GM23248 (cell line): ENCODE measurements around the gene EEF1AKMT4. TPM values are rescaled to one million over a fixed set of nuclear protein-coding genes. Genes with fewer than 3 reads are reported as not detected.

Source experiments
- DNase-seq: peaks from one replicate; pipeline ENCODE4 v3.0.0-alpha.2; 2015
- H2AFZ ChIP-seq: fragments of 200-600 bp; sonication (generic); 2 replicates; pipeline ENCODE4 v1.6.1; 2016; ENCODE audit warnings: antibody characterized with exemption
- H3F3A ChIP-seq: fragments of 200-600 bp; sonication (generic); 2 replicates; pipeline ENCODE4 v1.6.1; 2016; ENCODE audit warnings: mild to moderate bottlenecking, antibody characterized with exemption, mixed run types; ENCODE audit not compliant: insufficient read depth
- H3K27ac ChIP-seq: fragments of 200-600 bp; sonication (generic); 2 replicates; pipeline ENCODE4 v1.5.1; 2016; ENCODE audit warnings: mild to moderate bottlenecking
- H3K27me3 ChIP-seq: fragments of 200-600 bp; sonication (generic); replicated peaks from 2 replicates; pipeline ENCODE4 v1.6.1; 2016; ENCODE audit warnings: mild to moderate bottlenecking; ENCODE audit not compliant: insufficient read depth
- H3K36me3 ChIP-seq: fragments of 200-600 bp; sonication (generic); 2 replicates; pipeline ENCODE4 v1.6.1; 2016; ENCODE audit warnings: low read depth, mild to moderate bottlenecking
- H3K4me1 ChIP-seq: fragments of 200-600 bp; sonication (generic); 2 replicates; pipeline ENCODE4 v1.6.1; 2016; ENCODE audit warnings: mild to moderate bottlenecking; ENCODE audit not compliant: insufficient read depth
- H3K4me2 ChIP-seq: fragments of 200-600 bp; sonication (generic); one replicate; pipeline ENCODE4 v1.6.1; 2016; ENCODE audit warnings: mild to moderate bottlenecking; ENCODE audit not compliant: unreplicated experiment
- H3K4me3 ChIP-seq: fragments of 200-600 bp; sonication (generic); 2 replicates; pipeline ENCODE4 v1.5.1; 2016; ENCODE audit warnings: mild to moderate bottlenecking
- H3K79me2 ChIP-seq: fragments of 200-600 bp; sonication (generic); 2 replicates; pipeline ENCODE4 v1.6.1; 2016; ENCODE audit warnings: mild to moderate bottlenecking; ENCODE audit not compliant: insufficient read depth
- H3K9ac ChIP-seq: fragments of 200-600 bp; sonication (generic); 2 replicates; pipeline ENCODE4 v1.6.1; 2016; ENCODE audit warnings: mild to moderate bottlenecking
- H3K9me2 ChIP-seq: fragments of 200-600 bp; sonication (generic); 2 replicates; pipeline ENCODE4 v1.6.1; 2016; ENCODE audit warnings: mixed run types, mild to moderate bottlenecking, moderate library complexity; ENCODE audit not compliant: insufficient read depth
- H3K9me3 ChIP-seq: fragments of 200-600 bp; sonication (generic); one replicate; pipeline ENCODE4 v1.6.1; 2017; ENCODE audit warnings: low read depth
- H4K20me1 ChIP-seq: fragments of 200-600 bp; sonication (generic); 2 replicates; pipeline ENCODE4 v1.6.0; 2016; ENCODE audit not compliant: insufficient read depth
- EZH2 ChIP-seq: fragments of 200-600 bp; sonication (generic); IDR thresholded peaks from 2 replicates; pipeline ENCODE4 v1.6.1; 2018; ENCODE audit warnings: antibody characterized with exemption, mild to moderate bottlenecking; ENCODE audit not compliant: insufficient read depth, poor library complexity, severe bottlenecking
- EZH2phosphoT487 ChIP-seq: fragments of 200-600 bp; sonication (generic); IDR thresholded peaks from 2 replicates; pipeline ENCODE4 v1.6.1; 2018; ENCODE audit warnings: antibody characterized with exemption, moderate library complexity, mild to moderate bottlenecking, low read depth; ENCODE audit not compliant: insufficient read depth
- whole genome bisulfite sequencing, 2 experiments: methylation state at CpG; one replicate each; pipeline ENCODE4 v1.1.6; 2015 to 2017; ENCODE audit warnings: low lambda C conversion rate in 2 of 2, low coverage in 1 of 2; ENCODE audit errors: missing lambda C conversion rate in 2 of 2; 5-methylcytosine and 5-hydroxymethylcytosine counted together
- in situ Hi-C: fragments of 300-500 bp; cut with MboI; formaldehyde crosslinking; loops from 2 replicates; pipeline ENCODE4 v1.15.0; 2020
- microRNA counts: library from miRNA; unstranded; fragments of <30 nt; microRNA quantifications from one replicate; lab custom pipeline; 2016
- microRNA-seq: library from miRNA; unstranded; fragments of <30 nt; microRNA quantifications from one replicate; pipeline ENCODE4, GENCODE V29; 2016; ENCODE audit warnings: borderline number of aligned reads
- polyA plus RNA-seq: library from polyadenylated mRNA; unstranded; fragments of >200 nt; fragmentation: Nextera tagmentation; extraction: Ambion mirVana; gene quantifications from 2 replicates; pipeline ENCODE4 v1.2.1, GENCODE V29; 2016
- small RNA-seq: library from RNA; depleted of rRNA; stranded (forward); fragments of <200 nt; gene quantifications from one replicate; pipeline ENCODE3, GENCODE V24; 2014; ENCODE audit warnings: low read depth, low replicate concordance
- total RNA-seq: library from RNA; depleted of rRNA; stranded (reverse); fragments of >200 nt; shearing (Covaris generic); gene quantifications from 2 replicates; pipeline ENCODE4 v1.2.3, GENCODE V29; 2014; rRNA removed

EEF1AKMT4 gene
- total and polyA plus RNA-seq, 2 experiments from 2014 or later: 5.3 to 7.2 TPM

DNA sequence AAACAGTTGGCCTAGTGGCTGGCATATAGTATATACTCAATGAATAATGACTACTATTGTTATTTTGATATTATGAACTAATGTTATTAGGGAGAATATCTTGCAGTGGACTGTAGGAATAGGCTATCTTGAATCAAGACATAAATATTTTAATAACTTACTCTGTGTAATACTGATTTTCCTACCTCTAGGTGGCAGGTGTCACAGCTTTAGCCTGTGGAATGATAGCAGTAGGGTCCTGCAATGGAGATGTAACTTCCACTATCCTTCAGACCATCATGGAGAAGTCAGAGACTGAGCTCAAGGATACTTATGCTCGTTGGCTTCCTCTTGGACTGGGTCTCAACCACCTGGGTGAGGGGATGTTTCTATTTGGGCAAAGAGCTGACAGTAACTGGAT lies 56.1 kb downstream of the EEF1AKMT4 start:
- Histone ChIP-seq H3K4me3 (no peak overlapping the region), H3K27ac (no peak overlapping the region), H3K9me2 (no peaks in the 10 kb centered on the region), H2AFZ (no peak overlapping the region), H3K4me1 (peaks cover 13% of the 10 kb centered on the region), H3K4me2 (no peak overlapping the region), H3K9me3 (no peaks in the 10 kb centered on the region), H3K27me3 (no peaks in the 10 kb centered on the region), H3K36me3 (peaks cover 73% of the 10 kb centered on the region), H3F3A (peaks cover 58% of the 10 kb centered on the region), H3K9ac (no peak overlapping the region), H4K20me1 (no peaks in the 10 kb centered on the region), H3K79me2 (peaks cover 66% of the 10 kb centered on the region)
- in situ Hi-C loops: no loop called here
- 50 to 74% methylated on average over 1 of the region's 1 CpG for WGBS, 2 experiments
- no peak for TF ChIP-seq EZH2
- no peak for TF ChIP-seq EZH2phosphoT487
- DNase-seq: peak; percentile 43

DNA sequence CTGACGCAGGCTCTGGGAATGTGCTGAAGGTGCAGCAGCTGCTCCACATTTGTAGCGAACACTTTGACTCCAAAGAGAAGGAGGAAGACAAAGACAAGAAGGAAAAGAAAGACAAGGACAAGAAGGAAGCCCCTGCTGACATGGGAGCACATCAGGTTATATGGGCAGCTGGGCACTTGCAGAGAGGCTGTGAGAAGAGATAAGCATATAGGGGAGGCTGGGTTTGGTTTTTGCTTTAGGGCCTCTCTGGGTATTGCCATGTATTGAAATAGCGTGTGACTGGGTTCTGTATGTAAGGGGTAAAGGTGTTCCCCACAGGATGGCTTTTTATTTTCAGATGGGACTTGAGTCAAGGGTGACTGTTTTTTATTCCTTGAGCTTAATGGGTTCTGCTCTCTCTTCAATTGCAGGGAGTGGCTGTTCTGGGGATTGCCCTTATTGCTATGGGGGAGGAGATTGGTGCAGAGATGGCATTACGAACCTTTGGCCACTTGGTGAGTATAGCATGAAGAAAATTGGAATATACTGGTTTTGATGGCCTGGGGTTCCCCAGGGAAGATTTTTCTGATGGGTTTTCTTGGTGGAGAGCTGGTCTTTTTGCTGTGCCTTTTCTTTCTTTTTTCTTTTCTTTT lies 57.0 kb downstream of the EEF1AKMT4 start:
- Histone ChIP-seq H3K9ac (no peak overlapping the region), H3K4me1 (0 out of 2 replicates have a peak, but pooled peaks cover 4% of the 10 kb centered on the region), H3K4me3 (no peak overlapping the region), H4K20me1 (no peaks in the 10 kb centered on the region), H3F3A (peaks cover 58% of the 10 kb centered on the region), H3K79me2 (peaks cover 57% of the 10 kb centered on the region), H3K9me2 (no peaks in the 10 kb centered on the region), H3K36me3 (peaks cover 64% of the 10 kb centered on the region), H2AFZ (no peak overlapping the region), H3K9me3 (no peaks in the 10 kb centered on the region), H3K27ac (no peak overlapping the region), H3K4me2 (no peak overlapping the region), H3K27me3 (no peaks in the 10 kb centered on the region)
- TF ChIP-seq EZH2 (no peak), EZH2phosphoT487 (no peak)
- no peak for DNase-seq
- in situ Hi-C loops: no loop called here
- WGBS, 2 experiments: 99% methylated on average over 4 of the region's 4 CpGs

DNA sequence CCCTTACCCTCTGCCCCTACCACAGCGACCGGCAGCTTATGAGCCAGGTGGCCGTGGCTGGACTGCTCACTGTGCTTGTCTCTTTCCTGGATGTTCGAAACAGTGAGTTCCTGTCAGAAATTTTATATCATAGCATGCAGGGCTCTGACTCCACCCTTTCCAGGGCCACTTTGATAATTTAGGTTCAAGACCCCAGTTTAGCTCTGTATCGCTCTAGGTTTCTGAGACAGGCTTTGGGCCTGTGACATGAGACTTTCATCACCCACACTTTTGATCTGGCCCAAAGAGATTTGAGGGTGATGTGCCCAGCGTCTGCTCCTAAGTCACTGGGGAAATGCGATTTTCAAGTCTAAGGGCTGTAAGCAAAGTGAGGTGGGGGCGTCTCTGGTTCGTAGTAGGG lies 58.4 kb downstream of the EEF1AKMT4 start:
- no peak overlapping the region for H2AFZ ChIP-seq
- H3K9me2 ChIP-seq: no peaks in the 10 kb centered on the region
- H3K4me1 ChIP-seq: no peaks in the 10 kb centered on the region
- DNase-seq: no peak
- H3K27ac ChIP-seq: no peak overlapping the region
- in situ Hi-C loops: no loop called here
- H3K79me2 ChIP-seq: peaks cover 43% of the 10 kb centered on the region
- WGBS, 2 experiments: 97 to 98% methylated on average over 9 of the region's 9 CpGs
- H4K20me1 ChIP-seq: no peaks in the 10 kb centered on the region
- H3K4me2 ChIP-seq: no peak overlapping the region
- H3K4me3 ChIP-seq: no peak overlapping the region
- no peaks in the 10 kb centered on the region for H3K9me3 ChIP-seq
- H3F3A ChIP-seq: peaks cover 60% of the 10 kb centered on the region
- H3K9ac ChIP-seq: no peak overlapping the region
- peaks cover 49% of the 10 kb centered on the region for H3K36me3 ChIP-seq
- no peak for TF ChIP-seq EZH2
- TF ChIP-seq EZH2phosphoT487: no peak
- H3K27me3 ChIP-seq: no peaks in the 10 kb centered on the region

MicroRNA genes within 50 kb of the gene (microRNA counts, 767-probe panel; counts per million panel counts)
- microRNA hsa-miR-1224-3p (lab: Ali Mortazavi, UCI) (447 counts per million, percentile 86 among the panel's probes with 10 or more counts), microRNA hsa-miR-1224-5p (lab: Ali Mortazavi, UCI) (447 counts per million, percentile 86 among the panel's probes with 10 or more counts)

Small RNAs within 50 kb of the gene (microRNA-seq; reads per million reads assigned to microRNA genes)
- not detected for gene MIR1224

Small RNAs within 50 kb of the gene (small RNA-seq; reads per million reads assigned to genes)
- gene MIR1224: not detected

Other genes with a start within 250 kb of the EEF1AKMT4 start
- 14.0 and 14.7 TPM in 2 replicates for gene ABCC5, start 231.8 kb upstream of the EEF1AKMT4 start, total RNA-seq
- 16.1 and 17.1 TPM in 2 replicates for gene ABCC5, start 231.8 kb upstream of the EEF1AKMT4 start, polyA plus RNA-seq
- gene HTR3D, start 217.9 kb upstream of the EEF1AKMT4 start, total RNA-seq: not detected in 2 replicates
- not detected in 2 replicates for gene HTR3D, start 217.9 kb upstream of the EEF1AKMT4 start, polyA plus RNA-seq
- not detected in 2 replicates for gene HTR3C, start 196.6 kb upstream of the EEF1AKMT4 start, total RNA-seq
- gene HTR3C, start 196.6 kb upstream of the EEF1AKMT4 start, polyA plus RNA-seq: not detected in 2 replicates
- not detected in 2 replicates for gene HTR3E, start 152.6 kb upstream of the EEF1AKMT4 start, total RNA-seq
- gene HTR3E, start 152.6 kb upstream of the EEF1AKMT4 start, polyA plus RNA-seq: not detected in 2 replicates
- 27.8 and 55.5 TPM in 2 replicates for gene EIF2B5, start 114.3 kb upstream of the EEF1AKMT4 start, total RNA-seq
- 28.3 and 31.2 TPM in 2 replicates for gene EIF2B5, start 114.3 kb upstream of the EEF1AKMT4 start, polyA plus RNA-seq
- gene DVL3, start 94.3 kb upstream of the EEF1AKMT4 start, total RNA-seq: 66.9 and 76.4 TPM in 2 replicates
- 31.1 and 42.7 TPM in 2 replicates for gene DVL3, start 94.3 kb upstream of the EEF1AKMT4 start, polyA plus RNA-seq
- 889 and 951 TPM in 2 replicates for gene AP2M1, start 74.8 kb upstream of the EEF1AKMT4 start, total RNA-seq
- 1,073 and 1,100 TPM in 2 replicates for gene AP2M1, start 74.8 kb upstream of the EEF1AKMT4 start, polyA plus RNA-seq
- gene ABCF3, start 63.5 kb upstream of the EEF1AKMT4 start, total RNA-seq: 47.8 and 56.5 TPM in 2 replicates
- gene ABCF3, start 63.5 kb upstream of the EEF1AKMT4 start, polyA plus RNA-seq: 58.6 and 59.1 TPM in 2 replicates
- gene VWA5B2, start 20.1 kb upstream of the EEF1AKMT4 start, total RNA-seq: not detected in 2 replicates
- gene VWA5B2, start 20.1 kb upstream of the EEF1AKMT4 start, polyA plus RNA-seq: not detected in 2 replicates
- gene ALG3, start 710 bp upstream of the EEF1AKMT4 start, total RNA-seq: 52.7 and 66.1 TPM in 2 replicates
- gene ALG3, start 710 bp upstream of the EEF1AKMT4 start, polyA plus RNA-seq: 94.2 and 94.7 TPM in 2 replicates
- gene CAMK2N2, start 11.9 kb downstream of the EEF1AKMT4 start, total RNA-seq: 0.11 TPM in 1 of 2 replicates, not detected in the other
- 0.14 TPM in 1 of 2 replicates, not detected in the other for gene CAMK2N2, start 11.9 kb downstream of the EEF1AKMT4 start, polyA plus RNA-seq
- not detected in 2 replicates for gene ECE2, start 26.4 kb downstream of the EEF1AKMT4 start, total RNA-seq
- gene ECE2, start 26.4 kb downstream of the EEF1AKMT4 start, polyA plus RNA-seq: not detected in 2 replicates
- gene PSMD2, start 49.6 kb downstream of the EEF1AKMT4 start, total RNA-seq: 596 and 602 TPM in 2 replicates
- 513 and 518 TPM in 2 replicates for gene PSMD2, start 49.6 kb downstream of the EEF1AKMT4 start, polyA plus RNA-seq
- gene EIF4G1, start 64.9 kb downstream of the EEF1AKMT4 start, total RNA-seq: 366 and 370 TPM in 2 replicates
- gene EIF4G1, start 64.9 kb downstream of the EEF1AKMT4 start, polyA plus RNA-seq: 183 and 184 TPM in 2 replicates
- gene FAM131A, start 87.9 kb downstream of the EEF1AKMT4 start, total RNA-seq: 24.5 and 44.9 TPM in 2 replicates
- gene FAM131A, start 87.9 kb downstream of the EEF1AKMT4 start, polyA plus RNA-seq: 5.6 and 7.0 TPM in 2 replicates
- 1.2 and 1.8 TPM in 2 replicates for gene CLCN2, start 111.9 kb downstream of the EEF1AKMT4 start, total RNA-seq
- gene CLCN2, start 111.9 kb downstream of the EEF1AKMT4 start, polyA plus RNA-seq: 1.3 and 1.5 TPM in 2 replicates
- 73.0 and 81.2 TPM in 2 replicates for gene POLR2H, start 112.0 kb downstream of the EEF1AKMT4 start, total RNA-seq
- 66.3 and 69.7 TPM in 2 replicates for gene POLR2H, start 112.0 kb downstream of the EEF1AKMT4 start, polyA plus RNA-seq
- gene THPO, start 128.5 kb downstream of the EEF1AKMT4 start, total RNA-seq: not detected in 2 replicates
- not detected in 2 replicates for gene THPO, start 128.5 kb downstream of the EEF1AKMT4 start, polyA plus RNA-seq
- gene CHRD, start 130.4 kb downstream of the EEF1AKMT4 start, total RNA-seq: 0.22 and 0.25 TPM in 2 replicates
- gene CHRD, start 130.4 kb downstream of the EEF1AKMT4 start, polyA plus RNA-seq: 0.13 and 0.15 TPM in 2 replicates